Measurements from ENCODE around the gene CLEC18C.
"Not testable (repeated sequence)": the region's sequence is repeated elsewhere in the genome, so short reads cannot be mapped to it uniquely, and the experiment has no call there.

The CLEC18C gene

GRCh38 chr16:70173212-70173837, at the start of gene CLEC18C:
TSS of gene CLEC18C (plus strand) at chr16:70173787. CDS start at chr16:70174279, 492 bp downstream.
- H3K27me3 ChIP-seq (ENCODE audit: control insufficient read depth in 1 of 2, insufficient read depth in 2 of 2, low read length in 2 of 2); H3K9me3 ChIP-seq (ENCODE audit: low read length); H3K9ac ChIP-seq (ENCODE audit: low read length); H3K36me3 ChIP-seq (ENCODE audit: insufficient read depth, low read length); H3K27ac ChIP-seq (ENCODE audit: low read depth, low read length); H3K4me1 ChIP-seq (ENCODE audit: insufficient read depth, low read length); H3K4me3 ChIP-seq (ENCODE audit: low read depth in 1 of 2, low read length in 2 of 2): not testable (repeated sequence)

GRCh38 chr16:70123822-70124221, 49.8 kb upstream of the CLEC18C start:
- H3K36me3 ChIP-seq (ENCODE audit: insufficient read depth, low read length); H3K4me1 ChIP-seq (ENCODE audit: insufficient read depth, low read length); H3K9me3 ChIP-seq (ENCODE audit: low read length); H3K27me3 ChIP-seq (ENCODE audit: control insufficient read depth in 1 of 2, insufficient read depth in 2 of 2, low read length in 2 of 2); H3K9ac ChIP-seq (ENCODE audit: low read length); H3K4me3 ChIP-seq (ENCODE audit: low read depth in 1 of 2, low read length in 2 of 2); H3K27ac ChIP-seq (ENCODE audit: low read depth, low read length): not testable (repeated sequence)

GRCh38 chr16:70126226-70126625, 47.4 kb upstream of the CLEC18C start:
- H3K27ac ChIP-seq (ENCODE audit: low read depth, low read length); H3K36me3 ChIP-seq (ENCODE audit: insufficient read depth, low read length); H3K9me3 ChIP-seq (ENCODE audit: low read length); H3K9ac ChIP-seq (ENCODE audit: low read length); H3K4me1 ChIP-seq (ENCODE audit: insufficient read depth, low read length); H3K27me3 ChIP-seq (ENCODE audit: control insufficient read depth in 1 of 2, insufficient read depth in 2 of 2, low read length in 2 of 2); H3K4me3 ChIP-seq (ENCODE audit: low read depth in 1 of 2, low read length in 2 of 2): not testable (repeated sequence)

GRCh38 chr16:70127706-70128105, 45.9 kb upstream of the CLEC18C start:
- not testable (repeated sequence) for H3K27me3 ChIP-seq (ENCODE audit: control insufficient read depth in 1 of 2, insufficient read depth in 2 of 2, low read length in 2 of 2); H3K4me3 ChIP-seq (ENCODE audit: low read depth in 1 of 2, low read length in 2 of 2); H3K27ac ChIP-seq (ENCODE audit: low read depth, low read length); H3K9me3 ChIP-seq (ENCODE audit: low read length); H3K4me1 ChIP-seq (ENCODE audit: insufficient read depth, low read length); H3K36me3 ChIP-seq (ENCODE audit: insufficient read depth, low read length); H3K9ac ChIP-seq (ENCODE audit: low read length)

- not testable (repeated sequence) for H3K27me3 ChIP-seq (ENCODE audit: control insufficient read depth in 1 of 2, insufficient read depth in 2 of 2, low read length in 2 of 2); H3K27ac ChIP-seq (ENCODE audit: low read depth, low read length); H3K36me3 ChIP-seq (ENCODE audit: insufficient read depth, low read length); H3K9ac ChIP-seq (ENCODE audit: low read length); H3K9me3 ChIP-seq (ENCODE audit: low read length); H3K4me3 ChIP-seq (ENCODE audit: low read depth in 1 of 2, low read length in 2 of 2); H3K4me1 ChIP-seq (ENCODE audit: insufficient read depth, low read length)
These were observed 44.7 kb upstream of the CLEC18C start for GRCh38 chr16:70128844-70129243.

- not testable (repeated sequence) for H3K36me3 ChIP-seq (ENCODE audit: insufficient read depth, low read length)
These were observed 37.8 kb upstream of the CLEC18C start for GRCh38 chr16:70135796-70136195.

GRCh38 chr16:70136595-70136994, 37.0 kb upstream of the CLEC18C start:
- H3K9me3 ChIP-seq (ENCODE audit: low read length); H3K36me3 ChIP-seq (ENCODE audit: insufficient read depth, low read length); H3K4me3 ChIP-seq (ENCODE audit: low read depth in 1 of 2, low read length in 2 of 2); H3K27ac ChIP-seq (ENCODE audit: low read depth, low read length); H3K4me1 ChIP-seq (ENCODE audit: insufficient read depth, low read length); H3K9ac ChIP-seq (ENCODE audit: low read length); H3K27me3 ChIP-seq (ENCODE audit: control insufficient read depth in 1 of 2, insufficient read depth in 2 of 2, low read length in 2 of 2): not testable (repeated sequence)

More at GRCh38 chr16:70135796-70136195, 37.8 kb upstream of the CLEC18C start:
- H3K27me3 ChIP-seq (ENCODE audit: control insufficient read depth in 1 of 2, insufficient read depth in 2 of 2, low read length in 2 of 2); H3K27ac ChIP-seq (ENCODE audit: low read depth, low read length); H3K9me3 ChIP-seq (ENCODE audit: low read length); H3K4me3 ChIP-seq (ENCODE audit: low read depth in 1 of 2, low read length in 2 of 2); H3K9ac ChIP-seq (ENCODE audit: low read length); H3K4me1 ChIP-seq (ENCODE audit: insufficient read depth, low read length): not testable (repeated sequence)

GRCh38 chr16:70142739-70143138, 30.8 kb upstream of the CLEC18C start:
- H3K4me3 ChIP-seq (ENCODE audit: low read depth in 1 of 2, low read length in 2 of 2); H3K9ac ChIP-seq (ENCODE audit: low read length); H3K9me3 ChIP-seq (ENCODE audit: low read length); H3K27ac ChIP-seq (ENCODE audit: low read depth, low read length); H3K4me1 ChIP-seq (ENCODE audit: insufficient read depth, low read length); H3K27me3 ChIP-seq (ENCODE audit: control insufficient read depth in 1 of 2, insufficient read depth in 2 of 2, low read length in 2 of 2); H3K36me3 ChIP-seq (ENCODE audit: insufficient read depth, low read length): not testable (repeated sequence)

GRCh38 chr16:70143231-70143895, 30.2 kb upstream of the CLEC18C start:
- H3K4me1 ChIP-seq (ENCODE audit: insufficient read depth, low read length); H3K36me3 ChIP-seq (ENCODE audit: insufficient read depth, low read length); H3K27ac ChIP-seq (ENCODE audit: low read depth, low read length); H3K4me3 ChIP-seq (ENCODE audit: low read depth in 1 of 2, low read length in 2 of 2); H3K9me3 ChIP-seq (ENCODE audit: low read length); H3K9ac ChIP-seq (ENCODE audit: low read length); H3K27me3 ChIP-seq (ENCODE audit: control insufficient read depth in 1 of 2, insufficient read depth in 2 of 2, low read length in 2 of 2): not testable (repeated sequence)

- not testable (repeated sequence) for H3K9me3 ChIP-seq (ENCODE audit: low read length); H3K27ac ChIP-seq (ENCODE audit: low read depth, low read length); H3K9ac ChIP-seq (ENCODE audit: low read length); H3K4me3 ChIP-seq (ENCODE audit: low read depth in 1 of 2, low read length in 2 of 2); H3K27me3 ChIP-seq (ENCODE audit: control insufficient read depth in 1 of 2, insufficient read depth in 2 of 2, low read length in 2 of 2); H3K4me1 ChIP-seq (ENCODE audit: insufficient read depth, low read length)
- peaks cover 16% of the 10 kb centered on the region for H3K36me3 ChIP-seq (ENCODE audit: insufficient read depth, low read length)
These were observed 25.7 kb upstream of the CLEC18C start for GRCh38 chr16:70147853-70148252.

GRCh38 chr16:70148453-70148852, 25.1 kb upstream of the CLEC18C start:
- H3K27ac ChIP-seq (ENCODE audit: low read depth, low read length); H3K9me3 ChIP-seq (ENCODE audit: low read length); H3K4me3 ChIP-seq (ENCODE audit: low read depth in 1 of 2, low read length in 2 of 2); H3K4me1 ChIP-seq (ENCODE audit: insufficient read depth, low read length); H3K9ac ChIP-seq (ENCODE audit: low read length); H3K27me3 ChIP-seq (ENCODE audit: control insufficient read depth in 1 of 2, insufficient read depth in 2 of 2, low read length in 2 of 2): not testable (repeated sequence)
- H3K36me3 ChIP-seq (ENCODE audit: insufficient read depth, low read length) = peaks cover 22% of the 10 kb centered on the region

GRCh38 chr16:70149296-70149695, 24.3 kb upstream of the CLEC18C start:
- H3K4me3 ChIP-seq (ENCODE audit: low read depth in 1 of 2, low read length in 2 of 2); H3K9ac ChIP-seq (ENCODE audit: low read length); H3K27ac ChIP-seq (ENCODE audit: low read depth, low read length); H3K4me1 ChIP-seq (ENCODE audit: insufficient read depth, low read length); H3K27me3 ChIP-seq (ENCODE audit: control insufficient read depth in 1 of 2, insufficient read depth in 2 of 2, low read length in 2 of 2); H3K9me3 ChIP-seq (ENCODE audit: low read length): not testable (repeated sequence)
- H3K36me3 ChIP-seq (ENCODE audit: insufficient read depth, low read length) = peaks cover 23% of the 10 kb centered on the region
